ENCODE measurements around the gene NBR1. TPM values are rescaled to one million over a fixed set of nuclear protein-coding genes. Genes with fewer than 3 reads are reported as not detected.
A peak's percentile ranks its signal among the peaks of the same experiment; 100 is the strongest.
"Not testable (repeated sequence)": the region's sequence is repeated elsewhere in the genome, so short reads cannot be mapped to it uniquely, and the experiment has no call there.

NBR1 gene
- total and polyA plus RNA-seq, 5 donors: 39.4 to 98.2 (median 90.5) TPM

- no peaks in the 10 kb centered on the region for H3K4me1 ChIP-seq (ENCODE audit: control insufficient read depth, insufficient read depth, low read length)
- H3K9me3 ChIP-seq (ENCODE audit: control insufficient read depth, low read length): no peaks in the 10 kb centered on the region
- DNase-seq: no peak
- 86% methylated on average over 2 of the region's 2 CpGs for WGBS
- no peaks in the 10 kb centered on the region for H3K27me3 ChIP-seq (ENCODE audit: control insufficient read depth, insufficient read depth)
- no peak for ATAC-seq
- no peak overlapping the region for H3K4me3 ChIP-seq (ENCODE audit: low read length)
- no peak overlapping the region for H3K27ac ChIP-seq (ENCODE audit: low read length)
- intact Hi-C loops (cut with DNase I): no loop called here
Observed at GRCh38 chr17:43199633-43200032, 28.6 kb downstream of the NBR1 start.

- intact Hi-C loops (cut with DNase I): no loop called here
- WGBS: 81% methylated on average over 4 of the region's 4 CpGs
- Histone ChIP-seq H3K27me3 (ENCODE audit: control insufficient read depth, insufficient read depth) (no peaks in the 10 kb centered on the region), H3K4me1 (ENCODE audit: control insufficient read depth, insufficient read depth, low read length) (no peaks in the 10 kb centered on the region), H3K9me3 (ENCODE audit: control insufficient read depth, low read length) (no peaks in the 10 kb centered on the region), H3K4me3 (ENCODE audit: low read length) (no peak overlapping the region), H3K27ac (ENCODE audit: low read length) (no peak overlapping the region)
- DNase-seq (no peak), ATAC-seq (no peak)
Observed at GRCh38 chr17:43200127-43200526, 29.1 kb downstream of the NBR1 start.

- intact Hi-C loops (cut with DNase I); H3K9me3 ChIP-seq (ENCODE audit: control insufficient read depth, low read length); DNase-seq; ATAC-seq; H3K27ac ChIP-seq (ENCODE audit: low read length); H3K4me1 ChIP-seq (ENCODE audit: control insufficient read depth, insufficient read depth, low read length); H3K27me3 ChIP-seq (ENCODE audit: control insufficient read depth, insufficient read depth); H3K4me3 ChIP-seq (ENCODE audit: low read length): not testable (repeated sequence)
- WGBS: 97% methylated on average over 3 of the region's 3 CpGs
Observed at GRCh38 chr17:43203013-43203412, 32.0 kb downstream of the NBR1 start.

- Histone ChIP-seq H3K27me3 (ENCODE audit: control insufficient read depth, insufficient read depth) (no peaks in the 10 kb centered on the region), H3K9me3 (ENCODE audit: control insufficient read depth, low read length) (no peaks in the 10 kb centered on the region), H3K4me1 (ENCODE audit: control insufficient read depth, insufficient read depth, low read length) (no peaks in the 10 kb centered on the region), H3K27ac (ENCODE audit: low read length) (no peak overlapping the region), H3K4me3 (ENCODE audit: low read length) (no peak overlapping the region)
- DNase-seq (no peak), ATAC-seq (no peak)
- intact Hi-C loops (cut with DNase I): loop anchor here in 1 of 4 donors (5.0 kb wide), 1 partner anchor 122 kb away; no protein-coding TSS in a partner anchor
- 72% methylated on average over 3 of the region's 3 CpGs for WGBS
Observed at GRCh38 chr17:43210576-43210975, 39.6 kb downstream of the NBR1 start.

DNA sequence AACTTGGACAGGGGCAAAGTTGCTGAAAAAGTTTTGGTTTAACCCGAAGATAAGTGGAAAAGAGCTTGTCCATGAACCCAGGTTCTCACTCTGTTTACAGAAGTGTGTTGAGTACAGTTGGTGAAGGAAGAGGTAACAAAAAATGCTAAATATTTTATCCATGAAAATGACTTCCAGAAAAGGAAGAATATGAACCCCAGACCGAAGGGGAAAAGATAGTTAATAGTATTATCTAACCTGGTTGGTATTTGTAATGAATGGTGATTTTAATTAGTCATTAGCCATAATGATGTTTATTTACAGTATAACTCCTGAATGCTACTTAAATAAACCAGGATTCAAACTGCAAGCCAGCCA, 40.1 kb downstream of the NBR1 start:
- Histone ChIP-seq H3K9me3 (ENCODE audit: control insufficient read depth, low read length) (no peaks in the 10 kb centered on the region), H3K27ac (ENCODE audit: low read length) (peak overlapping the region; percentile 54), H3K27me3 (ENCODE audit: control insufficient read depth, insufficient read depth) (no peaks in the 10 kb centered on the region), H3K4me3 (ENCODE audit: low read length) (peak overlapping the region; percentile 74), H3K4me1 (ENCODE audit: control insufficient read depth, insufficient read depth, low read length) (no peaks in the 10 kb centered on the region)
- intact Hi-C loops (cut with DNase I): loop anchor here in 1 of 4 donors (5.0 kb wide), 1 partner anchor 121 kb away; no protein-coding TSS in a partner anchor
- 22% methylated on average over 2 of the region's 2 CpGs for WGBS
- DNase-seq: no peak
- no peak for ATAC-seq

DNA sequence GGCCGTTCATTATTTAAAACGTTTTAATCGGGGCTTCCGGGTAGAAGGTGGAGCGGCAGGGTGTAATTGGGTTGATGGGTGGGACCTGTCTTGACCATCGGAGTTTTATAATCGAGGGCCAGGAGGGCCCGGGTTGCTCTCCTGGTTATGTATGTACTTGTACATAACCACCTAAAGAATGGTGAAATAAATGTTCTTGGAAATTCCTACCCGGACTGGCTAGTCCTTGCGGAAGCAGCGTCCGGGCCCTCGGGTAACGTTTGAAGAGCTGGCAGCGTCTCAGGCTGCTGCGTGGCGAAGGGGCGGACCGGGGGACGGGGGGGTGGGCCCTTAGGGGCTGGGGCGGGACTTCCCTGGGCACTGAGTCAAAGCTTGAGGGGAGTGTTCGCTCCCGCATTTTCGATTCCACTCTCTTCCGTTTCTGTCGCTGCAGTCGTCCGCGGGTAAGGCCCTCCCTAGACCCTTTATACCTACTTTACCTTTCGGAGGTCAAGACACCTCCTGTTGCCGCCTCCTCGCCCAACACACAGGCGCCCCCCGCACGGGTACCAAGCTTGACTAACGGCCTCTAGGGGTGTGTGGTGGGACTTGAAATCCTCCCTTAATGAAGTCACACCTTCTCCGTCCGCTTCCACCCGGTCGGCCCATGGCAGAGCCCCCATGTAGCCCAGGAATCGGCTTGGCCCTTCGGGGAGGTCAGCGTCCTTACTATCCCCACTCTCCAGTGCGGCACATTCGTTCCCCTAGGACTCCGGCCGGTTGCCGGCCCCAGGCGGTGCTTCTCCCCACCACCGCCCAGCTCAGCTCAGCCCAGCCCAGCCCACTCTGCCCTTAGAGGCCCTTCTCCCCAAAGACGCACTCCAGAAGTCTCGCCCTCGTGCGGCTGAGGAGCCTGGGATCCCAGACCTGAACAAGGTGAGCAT, 40.7 kb downstream of the NBR1 start, which contains the start of gene TMEM106A:
TSS of gene TMEM106A (plus strand) at position 396 of the 923 bp plus-strand sequence. CDS start 1,167 bp downstream, outside the sequence.
- peak; percentile 86 to 93 (median 93) for DNase-seq
- intact Hi-C loops (cut with DNase I): loop anchor here in 1 of 4 donors (5.0 kb wide), 1 partner anchor 121 kb away; no protein-coding TSS in a partner anchor
- WGBS: under 1% methylated on average over 54 of the region's 54 CpGs
- Histone ChIP-seq H3K9me3 (ENCODE audit: control insufficient read depth, low read length) (no peaks in the 10 kb centered on the region), H3K27me3 (ENCODE audit: control insufficient read depth, insufficient read depth) (no peaks in the 10 kb centered on the region), H3K27ac (ENCODE audit: low read length) (peak within 1 kb of the TSS; percentile 54), H3K4me1 (ENCODE audit: control insufficient read depth, insufficient read depth, low read length) (no peaks in the 10 kb centered on the region), H3K4me3 (ENCODE audit: low read length) (peak within 1 kb of the TSS; percentile 74)
- ATAC-seq: peak; percentile 93 to 94

DNA sequence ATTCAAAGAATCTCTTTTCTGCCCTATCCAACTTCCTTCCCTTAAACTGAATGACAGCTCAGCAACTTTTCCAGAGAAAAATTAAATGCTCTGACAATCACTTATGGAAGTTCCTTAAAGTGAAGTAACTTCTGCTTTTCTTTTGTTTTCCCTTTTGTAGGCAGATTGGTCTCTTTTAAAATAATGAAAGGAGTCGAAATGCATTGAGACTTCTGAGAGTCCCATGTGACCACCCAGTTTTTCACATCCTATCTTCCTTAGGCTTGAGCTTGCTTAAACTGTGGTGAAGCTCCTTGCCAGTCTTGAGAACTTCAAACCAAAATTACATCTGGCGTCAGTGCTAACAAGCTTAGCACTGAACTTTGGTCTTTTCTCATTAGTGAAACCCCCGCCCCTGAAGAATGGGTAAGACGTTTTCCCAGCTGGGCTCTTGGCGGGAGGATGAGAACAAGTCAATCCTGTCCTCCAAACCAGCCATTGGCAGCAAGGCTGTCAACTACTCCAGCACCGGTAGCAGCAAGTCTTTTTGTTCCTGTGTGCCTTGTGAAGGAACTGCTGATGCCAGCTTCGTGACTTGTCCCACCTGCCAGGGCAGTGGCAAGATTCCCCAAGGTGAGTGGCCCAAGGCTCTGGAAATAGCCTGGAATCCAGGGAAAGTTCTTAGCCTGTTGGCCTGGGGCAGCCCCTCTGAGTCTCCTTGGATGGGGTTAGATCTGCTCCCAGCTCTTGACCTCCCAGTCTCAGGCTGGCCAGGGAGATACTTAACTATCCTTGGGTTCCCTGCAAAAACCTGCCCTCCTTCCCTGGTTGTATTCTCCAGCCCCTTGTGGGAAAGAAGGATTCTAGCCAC, 41.9 kb downstream of the NBR1 start:
- no peaks in the 10 kb centered on the region for H3K4me1 ChIP-seq (ENCODE audit: control insufficient read depth, insufficient read depth, low read length)
- WGBS: 58% methylated on average over 7 of the region's 7 CpGs
- peak overlapping the region; percentile 74 for H3K4me3 ChIP-seq (ENCODE audit: low read length)
- no peak overlapping the region for H3K27ac ChIP-seq (ENCODE audit: low read length)
- no peak for DNase-seq
- no peaks in the 10 kb centered on the region for H3K27me3 ChIP-seq (ENCODE audit: control insufficient read depth, insufficient read depth)
- H3K9me3 ChIP-seq (ENCODE audit: control insufficient read depth, low read length): no peaks in the 10 kb centered on the region
- intact Hi-C loops (cut with DNase I): loop anchor here in 1 of 4 donors (5.0 kb wide), 1 partner anchor 119 kb away; no protein-coding TSS in a partner anchor
- no peak for ATAC-seq

DNA sequence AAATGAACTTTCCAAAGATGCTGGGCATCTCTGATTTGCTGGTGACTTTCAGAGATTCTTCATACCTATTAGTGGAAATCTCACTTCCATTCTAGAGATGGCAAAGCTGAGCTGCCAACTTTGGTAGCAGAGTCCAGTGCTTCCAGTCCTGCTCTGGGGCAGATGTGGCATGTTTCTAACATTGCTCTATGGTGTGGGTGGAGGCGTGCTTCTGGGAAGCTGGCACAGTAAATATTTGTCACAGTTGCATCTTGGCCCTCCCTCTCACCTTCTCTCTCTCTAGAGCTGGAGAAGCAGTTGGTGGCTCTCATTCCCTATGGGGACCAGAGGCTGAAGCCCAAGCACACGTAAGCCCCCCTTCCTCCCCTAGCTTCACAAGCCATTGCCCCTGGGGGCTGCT, 42.5 kb downstream of the NBR1 start:
- Histone ChIP-seq H3K9me3 (ENCODE audit: control insufficient read depth, low read length) (no peaks in the 10 kb centered on the region), H3K4me3 (ENCODE audit: low read length) (no peak overlapping the region), H3K27ac (ENCODE audit: low read length) (no peak overlapping the region), H3K27me3 (ENCODE audit: control insufficient read depth, insufficient read depth) (no peaks in the 10 kb centered on the region), H3K4me1 (ENCODE audit: control insufficient read depth, insufficient read depth, low read length) (no peaks in the 10 kb centered on the region)
- no peak for ATAC-seq
- intact Hi-C loops (cut with DNase I): loop anchor here in 1 of 4 donors (5.0 kb wide), 1 partner anchor 119 kb away; no protein-coding TSS in a partner anchor
- 96% methylated on average over 2 of the region's 2 CpGs for WGBS
- no peak for DNase-seq

GRCh38 chr17:43215341-43215740, 44.3 kb downstream of the NBR1 start:
- no peaks in the 10 kb centered on the region for H3K9me3 ChIP-seq (ENCODE audit: control insufficient read depth, low read length)
- no peak for ATAC-seq
- intact Hi-C loops (cut with DNase I): no loop called here

DNA sequence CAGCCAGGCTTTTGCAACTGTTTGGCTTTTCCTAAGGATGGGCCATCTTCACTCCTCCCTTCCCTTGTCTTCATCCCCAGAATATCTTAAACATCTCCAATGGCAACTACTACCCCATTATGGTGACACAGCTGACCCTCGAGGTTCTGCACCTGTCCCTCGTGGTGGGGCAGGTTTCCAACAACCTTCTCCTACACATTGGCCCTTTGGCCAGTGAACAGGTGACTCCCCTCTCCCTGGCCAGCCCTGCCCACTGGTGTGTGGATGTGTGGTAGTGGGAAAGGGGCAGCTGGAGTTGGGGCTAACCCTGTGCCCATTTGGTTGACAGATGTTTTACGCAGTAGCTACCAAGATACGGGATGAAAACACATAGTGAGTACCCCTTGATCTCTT, 45.4 kb downstream of the NBR1 start:
- no peaks in the 10 kb centered on the region for H3K4me1 ChIP-seq (ENCODE audit: control insufficient read depth, insufficient read depth, low read length)
- 88% methylated on average over 4 of the region's 4 CpGs for WGBS
- no peak overlapping the region for H3K4me3 ChIP-seq (ENCODE audit: low read length)
- H3K9me3 ChIP-seq (ENCODE audit: control insufficient read depth, low read length): no peaks in the 10 kb centered on the region
- DNase-seq: no peak
- no peaks in the 10 kb centered on the region for H3K27me3 ChIP-seq (ENCODE audit: control insufficient read depth, insufficient read depth)
- intact Hi-C loops (cut with DNase I): no loop called here
- no peak for ATAC-seq
- no peak overlapping the region for H3K27ac ChIP-seq (ENCODE audit: low read length)

More at GRCh38 chr17:43215341-43215740, 44.3 kb downstream of the NBR1 start:
- no peaks in the 10 kb centered on the region for H3K27me3 ChIP-seq (ENCODE audit: control insufficient read depth, insufficient read depth)
- no peak for DNase-seq
- H3K27ac ChIP-seq (ENCODE audit: low read length): no peak overlapping the region
- 91% methylated on average over 3 of the region's 3 CpGs for WGBS
- no peaks in the 10 kb centered on the region for H3K4me1 ChIP-seq (ENCODE audit: control insufficient read depth, insufficient read depth, low read length)
- no peak overlapping the region for H3K4me3 ChIP-seq (ENCODE audit: low read length)

Data from right cardiac atrium (tissue), 5 donors.